GM12873 (cell line): ENCODE results near the gene IL9.

ENCODE experiments used
- CTCF ChIP-seq: IDR thresholded peaks from 2 replicates; pipeline ENCODE4 v1.5.1; 2012; ENCODE audit warnings: low read depth, mild to moderate bottlenecking, moderate library complexity, low read length, control low read depth; ENCODE audit not compliant: insufficient read depth; ENCODE audit errors: missing control alignments

Gene IL9

GRCh38 chr5:135869935-135870334, 25.7 kb downstream of the IL9 start:
- no peak for TF ChIP-seq CTCF

GRCh38 chr5:135869276-135869675, 26.4 kb downstream of the IL9 start:
- no peak for TF ChIP-seq CTCF

GRCh38 chr5:135868681-135869080, 27.0 kb downstream of the IL9 start:
- TF ChIP-seq CTCF = no peak

GRCh38 chr5:135867599-135867998, 28.0 kb downstream of the IL9 start:
- TF ChIP-seq CTCF = no peak

- no peak for TF ChIP-seq CTCF
These were observed 29.6 kb downstream of the IL9 start for GRCh38 chr5:135866016-135866415.

GRCh38 chr5:135864503-135865435, 30.9 kb downstream of the IL9 start:
- no peak for TF ChIP-seq CTCF

- TF ChIP-seq CTCF = no peak
These were observed 32.9 kb downstream of the IL9 start for GRCh38 chr5:135862744-135863143.
